Dendritic cell treated with granulocyte-macrophage colony-stimulating factor and Interleukin-4, amounts not matched to agents 40 ng/mL and 50 ng/mL, for 4 days (primary cell): Measurements from ENCODE around the gene KRTAP10-4.

Source experiments
- H3K27ac Mint-ChIP-seq: one replicate; pipeline ENCODE4 v1.8.0; 2022; ENCODE audit warnings: mild to moderate bottlenecking, mixed read lengths
- H3K27me3 Mint-ChIP-seq: one replicate; pipeline ENCODE4 v1.8.0; 2022; ENCODE audit warnings: mild to moderate bottlenecking, mixed read lengths
- H3K36me3 Mint-ChIP-seq: one replicate; pipeline ENCODE4 v1.8.0; 2022; ENCODE audit warnings: low read depth, mixed read lengths
- H3K4me1 Mint-ChIP-seq: one replicate; pipeline ENCODE4 v1.8.0; 2022; ENCODE audit warnings: low read depth, mixed read lengths
- H3K4me3 Mint-ChIP-seq: one replicate; pipeline ENCODE4 v1.8.0; 2022; ENCODE audit warnings: mild to moderate bottlenecking, moderate library complexity, mixed read lengths
- H3K9me3 Mint-ChIP-seq: one replicate; pipeline ENCODE4 v1.8.0; 2022; ENCODE audit warnings: mixed read lengths
- intact Hi-C: fragments of 100-400 bp; cut with micrococcal nuclease; formaldehyde crosslinking; loops from one replicate; pipeline ENCODE4 v1.15.0; 2022

KRTAP10-4 gene

GRCh38 chr21:44613386-44614155 is 40.0 kb downstream of the KRTAP10-4 start:
- peaks cover 1% of the 10 kb centered on the region for H3K27me3 Mint-ChIP-seq
- no peaks in the 10 kb centered on the region for H3K36me3 Mint-ChIP-seq
- H3K4me3 Mint-ChIP-seq: no peak overlapping the region
- H3K4me1 Mint-ChIP-seq: peaks cover 6% of the 10 kb centered on the region
- H3K27ac Mint-ChIP-seq: no peak overlapping the region
- H3K9me3 Mint-ChIP-seq: peaks cover 36% of the 10 kb centered on the region
- intact Hi-C loops: no loop called here

GRCh38 chr21:44614161-44614631 is 40.7 kb downstream of the KRTAP10-4 start:
- Mint-ChIP-seq H3K4me1 (peaks cover 10% of the 10 kb centered on the region), H3K27ac (no peak overlapping the region), H3K27me3 (peaks cover 1% of the 10 kb centered on the region), H3K36me3 (no peaks in the 10 kb centered on the region), H3K4me3 (no peak overlapping the region), H3K9me3 (peaks cover 33% of the 10 kb centered on the region)
- intact Hi-C loops: no loop called here

DNA sequence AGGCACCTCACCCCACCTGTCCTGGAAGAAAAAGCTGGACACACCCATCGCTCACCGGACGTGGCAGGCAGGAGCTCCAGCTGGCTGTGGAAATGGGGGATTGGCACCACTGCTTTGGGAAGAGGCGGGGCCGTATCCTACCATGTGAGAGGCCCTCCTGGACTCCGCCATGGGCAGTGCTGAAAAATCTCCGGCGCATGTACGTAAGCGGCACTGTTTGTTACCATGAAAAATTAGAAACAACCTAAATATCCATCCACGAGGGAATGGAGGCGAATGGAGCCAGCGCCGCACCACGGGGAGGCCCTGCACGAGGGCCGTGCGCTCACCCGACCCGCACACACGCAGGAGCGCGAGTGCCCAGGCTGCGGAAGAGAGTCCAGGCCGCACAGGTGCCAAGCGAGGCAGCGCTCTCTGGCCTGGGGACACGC is 41.4 kb downstream of the KRTAP10-4 start:
- H3K27me3 Mint-ChIP-seq: peaks cover 4% of the 10 kb centered on the region
- H3K4me1 Mint-ChIP-seq: peaks cover 10% of the 10 kb centered on the region
- intact Hi-C loops: no loop called here
- H3K27ac Mint-ChIP-seq: no peak overlapping the region
- peaks cover 33% of the 10 kb centered on the region for H3K9me3 Mint-ChIP-seq
- no peak overlapping the region for H3K4me3 Mint-ChIP-seq
- no peaks in the 10 kb centered on the region for H3K36me3 Mint-ChIP-seq

DNA sequence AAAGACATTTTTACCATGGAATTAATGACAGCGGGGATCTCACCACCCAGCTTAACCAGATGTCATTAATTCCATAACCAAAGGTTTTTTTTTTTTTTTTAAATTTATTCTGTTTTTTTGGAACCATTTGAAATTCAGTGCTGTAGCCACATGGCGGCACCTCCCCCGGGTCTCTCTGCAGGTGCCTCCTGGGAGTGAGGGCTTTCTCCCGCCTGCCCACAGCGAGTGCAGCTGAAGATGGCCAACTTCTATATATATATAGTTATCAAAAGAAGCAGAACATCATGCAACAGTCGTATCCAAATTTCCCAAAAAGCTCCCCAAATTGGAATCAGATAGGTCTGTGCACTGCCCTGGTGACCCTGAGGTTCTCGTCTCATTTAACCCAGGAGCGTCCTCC is 41.9 kb downstream of the KRTAP10-4 start:
- Mint-ChIP-seq H3K4me1 (peaks cover 10% of the 10 kb centered on the region), H3K27me3 (peaks cover 4% of the 10 kb centered on the region), H3K4me3 (no peak overlapping the region), H3K36me3 (no peaks in the 10 kb centered on the region), H3K27ac (no peak overlapping the region), H3K9me3 (peaks cover 33% of the 10 kb centered on the region)
- intact Hi-C loops: no loop called here

GRCh38 chr21:44615911-44616590 is 42.5 kb downstream of the KRTAP10-4 start:
- H3K36me3 Mint-ChIP-seq: no peaks in the 10 kb centered on the region
- intact Hi-C loops: no loop called here
- H3K9me3 Mint-ChIP-seq: peaks cover 33% of the 10 kb centered on the region
- H3K27me3 Mint-ChIP-seq: peaks cover 4% of the 10 kb centered on the region
- peaks cover 10% of the 10 kb centered on the region for H3K4me1 Mint-ChIP-seq
- no peak overlapping the region for H3K4me3 Mint-ChIP-seq
- H3K27ac Mint-ChIP-seq: no peak overlapping the region

DNA sequence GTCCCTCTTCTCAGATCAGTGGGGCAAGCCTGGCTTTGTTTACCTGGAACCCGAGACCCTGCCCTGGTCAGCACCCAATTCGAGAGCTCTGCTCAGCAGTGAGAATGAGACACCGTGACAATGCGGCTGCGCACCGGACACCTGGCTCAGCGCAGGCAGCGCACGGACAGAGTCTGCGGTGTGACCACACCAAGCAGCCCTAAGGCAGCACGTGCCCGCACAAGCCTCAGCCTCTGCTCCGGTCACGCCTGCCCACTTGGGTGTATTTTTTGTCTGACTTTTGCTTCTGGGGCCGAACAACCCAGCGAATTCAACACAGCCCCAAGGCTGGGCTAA is 43.0 kb downstream of the KRTAP10-4 start:
- H3K4me1 Mint-ChIP-seq: peaks cover 10% of the 10 kb centered on the region
- intact Hi-C loops: no loop called here
- peaks cover 30% of the 10 kb centered on the region for H3K9me3 Mint-ChIP-seq
- H3K4me3 Mint-ChIP-seq: no peak overlapping the region
- H3K27ac Mint-ChIP-seq: no peak overlapping the region
- peaks cover 4% of the 10 kb centered on the region for H3K27me3 Mint-ChIP-seq
- H3K36me3 Mint-ChIP-seq: no peaks in the 10 kb centered on the region

DNA sequence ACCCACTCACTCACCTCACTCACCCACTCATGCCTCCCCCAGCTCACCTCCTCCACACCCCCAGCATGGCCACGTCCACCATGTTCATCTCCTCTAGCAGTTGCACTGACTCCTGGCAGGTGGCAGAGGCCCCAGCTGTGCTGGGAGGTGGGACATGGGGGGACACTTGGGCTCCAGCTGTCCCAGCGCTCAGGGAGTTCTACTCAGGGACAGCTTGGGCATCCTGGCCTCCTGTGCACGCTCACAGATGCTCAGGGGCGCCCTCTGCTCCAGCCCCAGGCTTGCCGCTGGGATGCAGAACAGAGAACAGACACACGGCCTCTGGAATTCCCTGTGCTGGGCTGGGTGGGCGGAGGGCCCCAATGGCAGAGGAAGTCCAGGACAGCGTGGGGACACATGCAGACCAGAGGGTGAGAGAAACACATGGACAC is 43.6 kb downstream of the KRTAP10-4 start:
- no peak overlapping the region for H3K4me3 Mint-ChIP-seq
- peaks cover 30% of the 10 kb centered on the region for H3K9me3 Mint-ChIP-seq
- H3K36me3 Mint-ChIP-seq: no peaks in the 10 kb centered on the region
- H3K4me1 Mint-ChIP-seq: peaks cover 10% of the 10 kb centered on the region
- H3K27me3 Mint-ChIP-seq: peaks cover 4% of the 10 kb centered on the region
- intact Hi-C loops: no loop called here
- no peak overlapping the region for H3K27ac Mint-ChIP-seq

DNA sequence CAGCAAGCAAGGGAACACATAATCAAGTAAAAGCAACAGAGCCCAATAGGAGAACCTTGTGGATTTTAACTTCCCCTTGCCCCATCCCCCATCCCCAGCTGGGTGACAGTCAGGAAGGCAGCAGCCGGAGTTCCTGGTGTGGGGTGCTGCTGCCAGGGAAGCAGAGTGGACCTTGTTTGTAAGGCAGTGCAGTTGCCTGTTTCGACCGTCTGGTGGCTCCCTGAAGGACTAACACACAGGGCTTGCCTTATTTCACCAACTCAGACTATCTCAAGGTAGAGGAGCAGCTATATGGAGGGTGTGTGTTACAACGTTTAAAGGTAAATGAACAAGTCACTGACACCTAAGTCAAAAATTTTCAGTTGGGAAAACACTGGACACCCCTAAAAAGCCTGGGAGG is 45.0 kb downstream of the KRTAP10-4 start:
- Mint-ChIP-seq H3K36me3 (no peaks in the 10 kb centered on the region), H3K4me1 (peaks cover 10% of the 10 kb centered on the region), H3K27ac (no peak overlapping the region), H3K9me3 (peaks cover 44% of the 10 kb centered on the region), H3K4me3 (no peak overlapping the region), H3K27me3 (peaks cover 4% of the 10 kb centered on the region)
- intact Hi-C loops: no loop called here

GRCh38 chr21:44618909-44619308 is 45.4 kb downstream of the KRTAP10-4 start:
- Mint-ChIP-seq H3K9me3 (peaks cover 48% of the 10 kb centered on the region), H3K4me3 (no peak overlapping the region), H3K36me3 (no peaks in the 10 kb centered on the region), H3K27ac (no peak overlapping the region), H3K4me1 (peaks cover 10% of the 10 kb centered on the region), H3K27me3 (peaks cover 4% of the 10 kb centered on the region)
- intact Hi-C loops: no loop called here

DNA sequence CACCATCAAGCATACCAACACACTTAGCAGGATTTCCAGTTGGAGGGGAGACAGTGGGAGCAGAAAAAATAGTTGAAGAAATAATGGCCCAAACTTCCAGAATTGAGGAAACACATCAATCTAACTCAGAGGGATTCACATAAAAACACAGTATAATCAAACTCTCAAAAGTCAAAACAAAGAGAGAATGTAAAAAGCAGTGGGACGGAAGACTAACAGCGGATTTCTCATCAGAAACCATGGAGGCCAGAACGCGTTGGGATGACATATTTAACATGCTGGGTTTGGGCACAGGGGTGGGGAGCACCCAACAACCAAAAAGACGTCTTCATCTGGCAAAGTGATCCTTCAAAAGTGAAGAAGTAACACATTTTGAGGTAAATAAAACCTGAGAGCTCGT is 46.4 kb downstream of the KRTAP10-4 start:
- H3K27me3 Mint-ChIP-seq: peaks cover 7% of the 10 kb centered on the region
- no peak overlapping the region for H3K4me3 Mint-ChIP-seq
- H3K4me1 Mint-ChIP-seq: peaks cover 10% of the 10 kb centered on the region
- no peaks in the 10 kb centered on the region for H3K36me3 Mint-ChIP-seq
- intact Hi-C loops: no loop called here
- no peak overlapping the region for H3K27ac Mint-ChIP-seq
- peaks cover 58% of the 10 kb centered on the region for H3K9me3 Mint-ChIP-seq

- H3K4me3 Mint-ChIP-seq: no peak overlapping the region
- H3K9me3 Mint-ChIP-seq: peaks cover 59% of the 10 kb centered on the region
- H3K27me3 Mint-ChIP-seq: peaks cover 16% of the 10 kb centered on the region
- intact Hi-C loops: no loop called here
- no peak overlapping the region for H3K27ac Mint-ChIP-seq
- H3K36me3 Mint-ChIP-seq: no peaks in the 10 kb centered on the region
- peaks cover 5% of the 10 kb centered on the region for H3K4me1 Mint-ChIP-seq
Observed at GRCh38 chr21:44623575-44623974, 50.0 kb downstream of the KRTAP10-4 start.
